Fibroblast of the conjunctiva (primary cell): Measurements from ENCODE around the gene RAD21L1.
"Not testable (repeated sequence)": the region's sequence is repeated elsewhere in the genome, so short reads cannot be mapped to it uniquely, and the experiment has no call there.

Experiments used
- DNase-seq: peaks from one replicate; pipeline ENCODE4 v3.0.0-alpha.2; 2010; ENCODE audit warnings: low read depth

The RAD21L1 gene

DNA sequence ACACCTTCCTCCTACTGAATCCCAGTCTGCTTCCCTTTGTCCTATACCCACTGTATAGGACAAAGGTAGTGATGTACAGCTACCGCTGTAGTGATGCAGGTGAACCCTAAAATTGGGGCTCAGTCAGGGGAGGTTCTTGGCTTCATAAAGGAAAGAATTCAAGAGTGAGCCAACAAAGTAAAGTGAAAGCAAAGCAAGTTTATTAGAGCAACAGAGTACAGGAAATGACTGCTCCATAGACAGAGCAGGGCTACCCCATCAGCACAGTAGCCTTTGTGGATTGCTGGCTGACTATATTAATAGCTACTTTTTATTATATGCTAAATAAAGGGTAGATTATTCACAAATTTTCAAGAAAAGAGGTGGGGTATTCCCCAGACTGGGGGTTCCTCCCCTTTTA lies 25.9 kb upstream of the RAD21L1 start:
- no peak for DNase-seq

DNA sequence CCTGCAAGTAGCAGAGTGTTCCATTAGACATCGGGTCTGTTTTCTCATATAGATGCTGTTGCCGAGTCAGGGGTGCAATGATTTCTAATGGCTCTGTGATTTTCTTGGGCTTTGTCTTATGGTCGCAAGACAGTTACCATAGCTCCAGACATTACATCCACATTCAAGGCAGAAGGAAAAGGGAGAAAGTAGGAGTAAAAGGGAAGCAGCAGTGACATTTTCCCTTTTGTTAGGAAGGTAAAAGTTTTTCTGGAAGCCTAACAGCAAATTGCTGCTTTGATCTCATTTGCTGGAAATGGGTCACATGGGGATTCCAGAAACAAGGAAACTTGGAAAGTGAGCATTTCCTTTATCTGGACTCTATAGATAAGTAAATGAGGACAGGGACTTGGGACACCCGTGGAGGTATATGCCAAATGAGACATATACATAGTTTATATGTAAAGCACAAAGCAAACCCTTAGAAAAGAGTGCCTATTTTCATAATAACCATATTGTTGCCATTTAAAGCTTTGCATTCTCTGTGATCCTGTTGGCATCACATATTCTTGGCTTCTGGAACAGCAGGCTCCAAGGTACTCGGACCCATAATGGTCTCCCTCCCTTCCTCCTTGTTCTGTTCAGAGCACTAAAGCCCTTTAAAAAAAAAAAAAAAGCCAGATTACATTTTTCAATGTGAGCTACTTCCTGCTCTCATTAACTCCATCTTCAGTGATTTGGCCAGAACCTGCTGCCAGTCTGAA lies 22.9 kb upstream of the RAD21L1 start, which contains the start of gene C20orf202:
Gene C20orf202, plus strand, starts transcription at position 693 of the 743 bp plus-strand sequence. CDS start 132 bp downstream, outside the sequence.
- no peak for DNase-seq

DNA sequence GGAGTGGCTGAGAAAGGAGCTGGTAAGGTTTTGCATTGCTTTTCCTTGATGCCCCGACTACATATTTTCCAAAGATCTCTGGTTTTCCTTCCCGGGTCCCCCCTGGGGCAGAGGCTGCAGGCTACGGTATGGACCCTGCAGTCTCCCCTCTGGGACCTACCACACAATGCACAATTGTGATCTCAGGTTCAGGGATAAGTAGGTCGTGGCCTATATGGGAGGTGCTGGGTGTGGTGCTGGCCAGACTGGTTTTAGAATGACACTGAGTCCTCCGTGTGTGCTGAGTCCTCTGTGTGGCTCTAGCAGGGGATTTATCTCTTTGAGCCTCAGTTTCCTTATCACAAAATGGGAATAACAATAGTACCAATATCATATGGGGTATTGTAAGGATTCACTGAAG lies 22.2 kb upstream of the RAD21L1 start:
- DNase-seq = no peak

DNA sequence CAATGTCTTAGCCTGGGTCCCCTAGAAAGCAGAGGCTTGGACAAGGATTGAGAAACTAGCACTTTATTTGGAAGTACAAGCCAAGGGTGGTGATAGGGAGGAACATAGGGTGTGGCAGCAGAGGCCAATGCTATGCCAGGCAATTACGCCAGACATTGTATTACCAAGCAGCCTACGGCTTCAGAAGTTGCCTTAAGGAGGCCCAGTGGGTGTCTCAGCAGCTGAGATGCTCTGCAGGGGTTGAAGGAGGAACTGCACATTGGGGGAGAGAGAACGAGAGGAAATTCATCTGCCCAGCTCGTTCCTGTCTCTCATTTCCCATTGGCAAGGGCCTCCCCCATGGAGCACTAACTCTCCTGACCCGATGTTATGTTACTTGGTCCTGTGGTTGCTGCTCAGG lies 21.7 kb upstream of the RAD21L1 start:
- no peak for DNase-seq

DNA sequence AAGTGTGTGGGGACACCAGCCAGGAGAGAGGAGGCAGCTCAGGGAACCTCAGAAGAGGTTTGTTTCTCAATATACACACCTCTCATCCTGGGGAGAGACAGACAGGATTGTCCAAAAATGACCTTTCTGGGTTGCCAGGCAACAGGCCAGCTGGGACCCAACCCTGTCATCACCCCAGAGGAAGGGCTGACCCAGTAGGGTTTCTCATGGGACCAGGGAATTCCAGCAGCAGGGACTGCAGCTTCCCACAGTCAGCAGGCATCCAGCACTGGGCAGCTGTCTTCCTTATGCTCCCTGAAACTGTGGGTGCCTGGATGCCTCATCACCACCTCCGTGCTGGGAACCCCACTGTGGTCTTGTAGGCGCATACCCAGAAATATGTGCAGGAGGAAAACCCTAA lies 21.3 kb upstream of the RAD21L1 start:
- DNase-seq = no peak

DNA sequence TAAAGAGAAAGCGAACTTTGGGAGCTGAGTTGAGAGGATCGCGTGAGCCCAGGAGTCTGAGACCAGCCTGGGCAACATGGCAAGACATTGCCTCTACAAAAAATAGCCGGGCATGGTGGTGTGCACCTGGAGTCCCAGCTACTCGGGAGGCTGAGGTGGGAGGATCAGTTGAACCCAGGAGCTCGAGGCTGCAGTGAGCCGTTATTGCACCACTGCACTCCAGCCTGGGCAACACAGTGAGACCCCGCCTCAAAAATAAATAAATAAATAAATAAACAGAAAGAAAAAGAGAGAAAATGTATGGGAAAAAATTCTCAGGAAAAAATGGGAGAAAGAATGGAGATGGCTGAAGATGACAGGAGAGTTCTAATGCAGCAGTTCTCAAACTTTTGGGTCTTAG lies 20.0 kb upstream of the RAD21L1 start:
- no peak for DNase-seq

DNA sequence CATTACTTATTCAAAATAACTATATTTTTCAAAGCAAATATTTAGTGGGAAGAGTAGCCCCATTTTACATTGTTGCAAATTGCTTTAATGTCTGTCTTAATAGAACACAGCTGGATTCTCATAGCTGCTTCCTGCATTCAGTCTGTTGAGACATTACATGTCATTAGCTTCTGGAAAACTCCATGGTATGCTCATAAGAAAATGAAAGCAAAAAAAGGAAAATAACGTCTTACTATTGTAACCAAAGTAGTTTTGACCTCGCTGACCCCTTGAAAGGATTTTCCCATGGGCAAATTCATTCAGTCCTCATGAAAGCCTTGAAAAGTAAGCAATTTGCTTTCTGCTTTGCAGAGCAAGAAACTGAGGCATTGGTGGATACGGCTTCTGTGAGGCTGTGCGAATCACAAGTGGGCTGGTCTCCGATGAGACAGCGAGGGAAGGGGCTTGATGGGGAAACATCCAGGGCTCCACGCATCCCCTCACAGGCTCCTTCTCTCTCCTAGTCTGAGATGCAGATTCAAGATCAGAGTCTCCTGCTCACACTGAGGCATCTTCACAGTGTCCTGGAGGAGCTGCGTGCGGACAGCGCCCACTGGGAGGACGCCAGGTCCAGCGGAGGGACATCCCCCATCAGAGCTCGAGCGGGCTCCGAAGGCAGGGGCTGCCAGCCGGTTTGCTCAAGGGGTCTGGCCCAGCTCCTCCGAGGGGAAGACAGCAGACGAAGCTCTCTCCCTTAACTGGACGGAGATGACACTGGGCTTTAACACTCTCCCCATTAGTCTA lies 19.3 kb upstream of the RAD21L1 start:
- DNase-seq = no peak

DNA sequence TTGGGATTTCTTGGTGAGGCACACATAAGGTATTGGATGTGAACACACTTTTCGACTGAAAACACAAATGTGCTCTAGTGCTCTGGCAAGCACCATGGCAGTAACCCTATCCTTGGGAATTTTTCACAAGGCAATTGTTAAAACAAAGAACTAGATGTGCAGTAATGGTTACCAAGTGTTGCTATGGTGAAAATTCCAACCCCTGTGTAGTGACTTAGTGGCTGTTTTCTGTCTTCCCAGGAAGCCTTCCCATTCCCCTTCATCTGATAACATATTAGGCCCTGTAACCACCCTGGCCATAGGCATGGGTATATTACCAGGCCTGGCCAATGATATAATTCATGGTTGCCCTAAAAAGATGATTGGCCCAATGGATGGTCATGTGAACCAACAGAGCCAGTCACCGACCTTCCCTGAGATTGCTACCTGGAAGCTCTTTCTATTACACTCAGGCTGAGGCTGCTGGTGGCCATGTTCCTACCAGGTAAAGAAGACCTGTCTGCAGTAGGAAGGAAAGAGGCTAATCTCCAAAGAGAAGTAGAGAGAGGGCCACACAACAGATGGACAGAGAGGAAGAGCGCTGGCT lies 18.5 kb upstream of the RAD21L1 start:
- no peak for DNase-seq

DNA sequence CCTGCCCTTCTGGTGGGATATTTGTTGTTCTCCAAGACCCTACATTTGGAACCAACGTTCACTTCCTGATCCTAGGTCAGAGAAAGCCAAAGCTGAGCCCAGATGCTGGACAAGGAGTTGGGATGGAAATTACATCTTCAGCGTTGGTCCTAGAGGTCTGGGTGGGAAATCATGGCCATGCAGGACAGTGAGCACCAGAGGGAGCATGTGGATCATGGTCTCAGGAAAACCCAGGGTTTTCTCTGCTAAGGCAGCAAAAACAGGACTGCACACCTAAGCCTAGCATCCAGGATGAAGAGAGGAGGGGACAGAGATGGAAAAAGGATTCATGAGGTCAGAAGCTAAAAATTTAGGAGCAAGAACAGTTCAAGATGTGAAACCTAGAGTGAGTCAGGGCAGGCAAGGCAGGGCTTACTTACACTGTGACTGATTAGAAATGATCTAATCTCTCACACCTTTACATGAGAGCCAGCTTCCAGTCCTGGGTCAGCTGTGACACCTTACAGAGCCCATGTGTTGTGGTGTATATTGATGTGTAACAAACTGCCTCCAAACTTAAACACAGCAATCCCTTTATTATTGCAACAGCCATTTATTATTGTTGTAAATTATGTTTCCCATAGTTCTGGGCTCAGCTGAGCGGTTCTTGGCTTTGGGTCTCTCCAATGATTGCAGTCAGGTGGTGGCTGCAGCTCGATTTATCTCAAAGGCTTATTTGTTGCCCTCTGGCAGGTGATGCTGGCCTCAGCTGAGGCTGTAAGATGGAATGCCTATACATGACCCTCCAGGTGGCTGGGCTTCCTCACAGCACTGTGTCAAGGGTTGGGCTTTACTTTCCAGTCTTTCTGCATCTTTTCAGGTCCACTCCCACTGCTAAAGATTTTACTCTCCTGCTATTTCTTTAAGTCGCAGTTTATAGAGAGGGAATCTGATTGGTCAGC lies 16.1 kb upstream of the RAD21L1 start:
- no peak for DNase-seq

DNA sequence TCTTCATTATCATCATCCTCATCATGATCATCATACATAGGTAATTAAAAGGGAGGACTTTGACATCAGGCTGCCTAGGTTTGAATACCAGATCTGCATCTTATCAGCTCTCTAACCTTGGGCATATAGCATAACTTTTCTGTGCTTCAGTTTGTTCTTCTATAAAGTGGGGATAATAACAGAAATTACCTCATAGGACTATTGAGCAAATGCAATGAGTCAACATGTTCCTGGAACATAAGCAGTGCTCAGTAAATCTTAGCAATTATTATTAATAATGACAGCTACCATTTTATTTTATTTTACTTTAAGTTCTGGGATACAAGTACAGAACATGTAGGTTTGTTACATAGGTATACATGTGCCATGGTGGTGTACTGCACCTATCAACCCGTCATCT lies 15.3 kb upstream of the RAD21L1 start:
- no peak for DNase-seq

DNA sequence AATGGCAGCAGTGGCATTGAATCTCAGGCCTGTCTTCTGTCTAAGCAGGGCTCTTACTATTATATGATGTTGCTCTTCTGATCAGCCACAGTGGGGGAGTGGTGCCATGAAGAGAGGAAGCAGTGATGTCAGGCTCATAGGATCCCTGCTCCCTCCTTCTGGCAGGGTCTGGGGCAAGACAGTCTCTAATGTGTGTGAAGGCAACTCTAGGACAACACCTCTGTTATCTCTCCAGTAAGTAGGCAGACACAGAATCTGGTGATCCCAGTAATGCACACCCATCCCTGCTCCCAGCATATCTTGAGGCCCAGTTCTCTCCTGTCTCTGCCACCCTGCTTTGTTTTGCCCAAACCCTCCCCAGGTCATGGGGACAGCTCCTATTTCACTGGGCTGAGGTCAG lies 13.8 kb upstream of the RAD21L1 start:
- DNase-seq = no peak

DNA sequence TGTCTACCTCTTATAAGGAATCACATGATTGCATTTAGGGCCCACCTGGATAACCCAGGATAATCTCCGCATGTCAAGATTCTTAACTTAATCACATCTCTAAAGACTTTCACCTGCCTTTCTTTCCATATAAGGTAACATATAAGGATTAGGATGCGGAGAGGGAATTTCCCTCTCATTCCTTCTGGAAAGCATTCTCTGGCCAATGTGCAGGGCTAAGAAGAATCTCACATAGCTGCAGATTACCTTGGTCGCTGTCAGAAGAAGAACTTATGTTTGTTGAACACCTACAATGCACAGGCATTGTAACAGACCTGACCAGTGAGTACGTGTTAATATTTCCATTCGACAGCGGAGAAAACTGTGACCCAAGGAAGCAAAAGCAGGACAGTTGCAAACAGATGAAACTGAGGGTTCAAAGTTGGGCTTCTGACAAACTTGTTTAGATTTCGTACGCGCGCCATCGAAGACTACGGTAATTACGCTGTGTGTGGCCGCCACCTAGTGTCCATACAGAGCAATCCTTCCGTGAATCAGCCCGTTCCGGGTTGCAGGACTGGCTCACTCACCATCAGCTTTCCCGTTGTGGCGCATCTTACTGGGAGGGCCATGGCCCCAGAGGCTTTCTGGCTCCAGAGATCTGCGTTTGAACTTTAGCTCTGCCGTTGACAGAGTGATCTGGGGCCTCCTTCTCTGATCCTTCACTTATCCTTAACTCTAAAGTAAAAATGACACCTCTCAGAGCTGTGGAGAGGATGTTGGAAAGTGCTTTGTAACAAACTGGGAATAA lies 13.0 kb upstream of the RAD21L1 start:
- DNase-seq = peak; percentile 43

DNA sequence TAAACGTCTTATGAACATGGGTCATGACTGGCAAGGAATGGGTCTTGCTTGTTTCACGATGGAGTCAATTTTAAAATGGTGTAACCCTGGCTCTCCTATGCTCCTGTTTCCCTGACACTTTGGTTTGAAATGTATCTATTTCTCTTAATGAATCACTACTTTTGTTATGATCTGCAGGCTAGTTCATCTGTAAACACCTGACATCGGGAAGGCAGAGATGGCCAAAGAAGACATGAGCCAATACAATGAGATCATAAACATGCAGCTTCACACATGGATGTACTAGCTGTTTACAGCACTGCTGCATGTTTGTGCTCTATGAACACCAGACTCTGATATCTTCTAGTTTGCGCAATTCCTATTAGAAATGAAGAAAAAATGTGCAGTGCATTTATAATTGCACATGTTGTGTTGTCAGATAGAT lies 11.0 kb upstream of the RAD21L1 start:
- DNase-seq = no peak

DNA sequence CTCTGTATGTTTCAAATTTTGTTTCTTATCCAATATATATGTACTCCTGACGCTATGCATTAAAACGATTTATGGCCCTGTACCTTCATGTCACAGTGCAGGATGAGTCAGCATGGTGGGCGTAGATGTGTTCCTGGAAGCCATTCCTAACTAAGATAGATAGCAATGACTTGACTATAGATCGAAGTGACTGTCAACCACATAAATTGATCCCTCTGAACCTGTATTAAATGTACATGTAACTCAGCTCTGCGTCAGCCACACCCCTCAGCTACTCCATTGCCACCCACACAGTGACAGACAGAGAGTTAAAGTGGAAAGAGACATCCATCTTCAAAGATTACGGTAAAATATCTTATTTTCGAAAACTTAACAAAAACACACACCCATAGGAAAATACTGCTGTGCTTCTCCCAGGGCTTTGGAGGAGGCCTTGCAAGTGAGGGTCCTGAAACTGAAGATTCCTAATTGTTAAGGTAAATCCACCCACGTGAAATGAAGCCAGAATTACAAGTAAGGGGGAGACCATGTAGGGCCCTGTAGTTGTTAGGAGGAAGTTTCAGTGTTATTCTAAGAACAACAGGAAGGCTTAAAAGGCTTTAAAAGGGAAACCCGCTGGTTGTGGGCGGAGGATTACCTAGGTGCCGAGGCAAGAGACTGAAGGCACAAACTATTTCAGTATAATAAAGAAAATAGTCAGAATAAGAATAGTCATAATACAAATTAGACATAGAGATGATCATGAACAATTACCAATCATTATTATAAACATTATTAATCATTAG lies 10.3 kb upstream of the RAD21L1 start:
- no peak for DNase-seq

DNA sequence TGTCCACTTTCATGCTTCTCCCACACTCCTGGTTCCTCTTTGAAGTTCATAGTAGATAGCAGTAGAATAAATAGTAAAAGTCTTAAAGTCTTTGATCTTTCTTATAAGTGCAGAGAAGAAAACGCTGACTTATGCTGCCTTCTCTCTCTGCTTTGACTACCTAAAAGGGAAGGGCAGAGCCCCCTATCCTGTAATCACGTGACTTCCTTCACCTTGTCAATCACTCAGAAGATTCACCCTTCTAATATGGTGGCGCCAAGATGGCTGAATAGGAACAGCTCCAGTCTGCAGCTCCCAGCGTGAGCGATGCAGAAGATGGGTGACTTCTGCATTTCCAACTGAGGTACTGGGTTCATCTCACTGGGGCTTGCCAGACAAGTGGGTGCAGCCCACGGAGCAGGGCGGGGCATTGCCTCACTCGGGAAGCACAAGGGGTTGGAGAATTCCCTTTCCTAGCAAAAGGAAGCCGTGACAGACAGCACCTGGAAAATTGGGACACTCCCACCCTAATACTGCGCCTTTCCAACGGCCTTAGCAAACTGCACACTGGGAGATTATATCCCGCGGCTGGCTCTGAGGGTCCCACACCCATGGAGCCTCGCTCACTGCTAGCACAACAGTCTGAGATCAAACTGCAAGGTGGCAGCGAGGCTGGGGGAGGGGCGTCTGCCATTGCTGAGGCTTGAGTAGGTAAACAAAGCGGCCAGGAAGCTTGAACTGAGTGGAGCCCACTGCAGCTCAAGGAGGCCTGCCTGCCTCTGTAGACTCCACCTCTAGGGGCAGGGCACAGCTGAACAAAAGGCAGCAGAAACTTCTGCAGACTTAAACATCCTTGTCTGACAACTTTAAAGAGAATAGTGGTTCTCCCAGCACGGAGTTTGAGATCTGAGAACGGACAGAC lies 9.1 kb upstream of the RAD21L1 start:
- not testable (repeated sequence) for DNase-seq

DNA sequence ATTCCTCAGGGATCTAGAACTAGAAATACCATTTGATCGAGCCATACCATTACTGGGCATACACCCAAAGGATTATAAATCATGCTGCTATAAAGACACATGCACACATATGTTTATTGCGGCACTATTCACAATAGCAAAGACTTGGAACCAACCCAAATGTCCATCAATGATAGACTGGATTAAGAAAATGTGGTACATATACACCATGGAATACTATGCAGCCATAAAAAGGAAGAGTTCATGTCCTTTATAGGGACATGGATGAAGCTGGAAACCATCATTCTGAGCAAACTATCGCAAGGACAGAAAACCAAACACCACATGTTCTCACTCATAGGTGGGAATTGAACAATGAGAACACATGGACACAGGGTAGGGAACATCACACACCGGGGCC lies 3.1 kb upstream of the RAD21L1 start:
- DNase-seq = not testable (repeated sequence)

DNA sequence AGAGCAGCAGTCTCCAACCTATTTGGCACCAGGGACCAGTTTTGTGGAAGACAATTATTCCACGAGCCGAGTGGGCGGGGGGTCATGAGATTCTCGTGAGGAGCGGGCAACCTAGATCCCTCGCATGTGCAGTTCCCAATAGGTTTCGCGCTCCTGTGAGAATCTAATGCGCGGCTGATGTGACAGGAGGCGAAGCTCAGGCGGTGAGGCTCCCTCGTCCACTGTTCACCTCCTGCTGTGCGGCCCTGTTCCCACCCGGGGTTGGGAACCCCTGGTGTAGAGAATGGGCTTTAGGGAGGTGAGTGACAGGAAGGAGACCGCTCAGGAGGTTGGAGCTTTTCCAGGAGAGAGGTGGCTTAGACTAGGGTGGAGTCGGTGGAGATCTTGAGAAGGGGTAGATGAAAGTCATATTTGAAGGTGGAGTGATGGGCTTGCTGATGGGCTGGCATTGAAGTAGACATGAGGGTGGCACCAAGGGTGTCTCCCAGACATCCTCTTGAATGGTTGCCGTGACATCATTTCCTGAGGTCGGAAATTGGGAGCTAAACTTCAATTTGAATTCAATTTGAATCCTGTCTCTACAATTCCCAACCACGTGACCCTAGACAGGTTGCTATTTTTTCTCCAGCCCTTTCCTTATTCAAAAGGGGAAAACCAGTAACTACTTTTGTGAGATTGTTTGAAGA lies 1.5 kb upstream of the RAD21L1 start:
- DNase-seq = no peak

DNA sequence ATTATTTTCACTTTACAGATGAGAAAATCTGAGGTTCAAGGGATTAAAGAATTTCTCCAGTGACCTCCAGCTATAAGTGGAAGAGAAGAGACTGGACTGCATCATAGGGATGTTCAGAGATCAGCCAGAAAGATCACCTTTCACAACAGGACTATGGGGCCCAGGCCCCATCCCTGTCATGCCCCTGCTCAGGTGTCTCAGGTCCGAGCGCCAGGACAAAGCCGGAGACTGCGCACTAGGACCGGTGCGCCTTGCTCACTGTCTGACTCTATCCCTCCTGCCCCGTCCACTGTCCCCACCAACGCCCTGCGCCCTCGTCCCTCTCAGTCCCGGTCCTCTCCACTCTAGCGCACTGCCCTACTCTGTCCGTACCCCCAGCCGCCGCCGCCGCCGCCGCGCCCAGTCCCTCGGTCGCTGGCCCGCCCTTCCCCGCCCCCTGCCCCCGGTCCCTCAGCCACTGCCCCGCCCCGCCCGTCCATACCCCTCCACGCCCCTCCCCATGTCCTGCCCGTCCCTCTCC lies 521 bp upstream of the RAD21L1 start:
- DNase-seq = no peak
